GM10248 (cell line): ENCODE data around the gene SMU1.
"Not testable (repeated sequence)": the region's sequence is repeated elsewhere in the genome, so short reads cannot be mapped to it uniquely, and the experiment has no call there.

ENCODE experiments used
- CTCF ChIA-PET: fragments of 300-600 bp; sonication (Branson Sonifier 250); formaldehyde crosslinking; extraction: SDS; loops from one replicate; lab custom pipeline; 2021; ENCODE audit warnings: antibody characterized with exemption; lab: Yijun Ruan, JAX
- POLR2A ChIA-PET: fragments of 350-650 bp; sonication (Branson Sonifier 250); formaldehyde crosslinking; extraction: SDS; loops from one replicate; lab custom pipeline; 2020; ENCODE audit warnings: antibody characterized with exemption; lab: Yijun Ruan, JAX
- DNase-seq: peaks from one replicate; pipeline ENCODE4 v3.0.0; 2012; ENCODE audit errors: extremely low spot score
- CTCF ChIP-seq: IDR thresholded peaks from 2 replicates; pipeline ENCODE4 v1.5.1; 2012; ENCODE audit warnings: mild to moderate bottlenecking, low read depth; ENCODE audit errors: extremely low read depth, missing control alignments, control extremely low read depth

The SMU1 gene

GRCh38 chr9:33103501-33104281, 27.2 kb upstream of the SMU1 start:
- TF ChIP-seq CTCF, result no peak
- ChIA-PET POLR2A (no interaction called here), CTCF (interaction anchor here (1.4 to 1.7 kb wide), 2 partner anchors 14 to 122 kb away, joined by 3 to 8 read pairs; no protein-coding TSS in a partner anchor)
- no peak for DNase-seq

- no peak for TF ChIP-seq CTCF
- ChIA-PET POLR2A (no interaction called here), CTCF (interaction anchor here (0.7 to 1.7 kb wide), 4 partner anchors 12 to 123 kb away, joined by 3 to 8 read pairs (median 3); no protein-coding TSS in a partner anchor)
- DNase-seq, result no peak
Measured at GRCh38 chr9:33102551-33103210, 26.2 kb upstream of the SMU1 start.

GRCh38 chr9:33101104-33101951, 24.9 kb upstream of the SMU1 start:
- DNase-seq, result no peak
- ChIA-PET POLR2A (no interaction called here), CTCF (interaction anchor here (1.7 kb wide), 1 partner anchor 19 kb away, joined by 3 read pairs; no protein-coding TSS in a partner anchor)
- TF ChIP-seq CTCF, result no peak

- ChIA-PET POLR2A (no interaction called here), CTCF (interaction anchor here (1.3 kb wide), 1 partner anchor 10 kb away, joined by 4 read pairs; no protein-coding TSS in a partner anchor)
- no peak for TF ChIP-seq CTCF
- no peak for DNase-seq
Measured at GRCh38 chr9:33099754-33100153, 23.3 kb upstream of the SMU1 start.

GRCh38 chr9:33097192-33097591, 20.7 kb upstream of the SMU1 start:
- no peak for DNase-seq
- no peak for TF ChIP-seq CTCF
- ChIA-PET POLR2A (no interaction called here), CTCF (no interaction called here)

- POLR2A ChIA-PET, result no interaction called here
- CTCF ChIA-PET, result no interaction called here
- TF ChIP-seq CTCF, result no peak
- no peak for DNase-seq
Measured at GRCh38 chr9:33092634-33093033, 16.2 kb upstream of the SMU1 start.

- DNase-seq, result not testable (repeated sequence)
- ChIA-PET CTCF (interaction anchor here (2.5 kb wide), 1 partner anchor 141 kb away, joined by 16 read pairs; no protein-coding TSS in a partner anchor), POLR2A (interaction anchor here (0.6 kb wide), 1 partner anchor 10 kb away, joined by 4 read pairs; no protein-coding TSS in a partner anchor)
Measured at GRCh38 chr9:33085672-33086071, 9.2 kb upstream of the SMU1 start.
